GM12878 (cell line): Measurements from ENCODE around the gene ABCA10. TPM values are rescaled to one million over a fixed set of nuclear protein-coding genes. Genes with fewer than 3 reads are reported as not detected.

Experiments used
- ATAC-seq: fragments of 200-7000 bp; cut with Tn5 transposase; 3 replicates; pipeline ENCODE4 v1.9.1; 2020; ENCODE audit warnings: mild to moderate bottlenecking, moderate library complexity
- Bru-seq: library from RNA; stranded (reverse); fragments of 400-500 nt; gene quantifications from one replicate; lab custom pipeline; 2021; lab: Mats Ljungman, UMichigan
- BruChase-seq, 2 experiments: library from RNA; stranded (reverse); fragments of 400-500 nt; gene quantifications; one replicate each; lab custom pipeline; 2021; lab: Mats Ljungman, UMichigan
- BruUV-seq: library from RNA; stranded (reverse); fragments of 400-500 nt; replicated peaks from 2 replicates; lab custom pipeline; 2021; lab: Mats Ljungman, UMichigan
- CTCF ChIA-PET: fragments of 300-600 bp; sonication (Branson Sonifier 250); formaldehyde crosslinking; extraction: SDS; loops from one replicate; lab custom pipeline; 2021; ENCODE audit warnings: inconsistent platforms; lab: Yijun Ruan, JAX
- POLR2A ChIA-PET: fragments of 350-600 bp; formaldehyde crosslinking; extraction: SDS; loops from one replicate; lab custom pipeline; 2021; ENCODE audit warnings: inconsistent platforms; lab: Charles Lee
- RAD21 ChIA-PET: fragments of 300-600 bp; sonication (Branson Sonifier 250); formaldehyde crosslinking; loops from one replicate; lab custom pipeline; 2023; ENCODE audit warnings: antibody characterized with exemption; ENCODE audit not compliant: unreplicated experiment; lab: Charles Lee
- SMC1A ChIA-PET: fragments of 300-600 bp; sonication (Branson Sonifier 250); formaldehyde crosslinking; loops from one replicate; lab custom pipeline; 2023; ENCODE audit not compliant: unreplicated experiment, uncharacterized antibody; lab: Charles Lee
- DNase-seq: peaks from one replicate; pipeline ENCODE4 v3.0.0-alpha.2; 2011; ENCODE audit warnings: low read depth, low spot score
- FAIRE-seq: peaks from 3 replicates; lab custom pipeline; 2011; peaks lifted over from hg19 to GRCh38; lab: Jason Lieb, UNC
- H2AFZ ChIP-seq: 2 replicates; pipeline ENCODE4 v1.6.0; 2011; ENCODE audit warnings: low read depth, low read length, control low read depth; ENCODE audit not compliant: control insufficient read depth
- H3K27ac ChIP-seq: 2 replicates; pipeline ENCODE4 v1.5.1; 2011; ENCODE audit warnings: control low read depth; ENCODE audit not compliant: control insufficient read depth, insufficient read depth
- H3K27me3 ChIP-seq, 2 experiments: replicated peaks in 1 of 2; 2 replicates each; pipeline versions ENCODE4 v1.6.0 to v1.6.1; 2011; ENCODE audit warnings: low read length in 1 of 2; ENCODE audit not compliant: control insufficient read depth in 2 of 2, insufficient read depth in 2 of 2
- H3K36me3 ChIP-seq, 2 experiments: 2 replicates each; pipeline ENCODE4 v1.5.1; 2011; ENCODE audit warnings: low read length in 1 of 2; ENCODE audit not compliant: control insufficient read depth in 2 of 2, insufficient read depth in 2 of 2
- H3K4me1 ChIP-seq: 2 replicates; pipeline ENCODE4 v1.6.1; 2011; ENCODE audit warnings: mild to moderate bottlenecking, low read length, moderate library complexity, mixed read lengths; ENCODE audit not compliant: control insufficient read depth, insufficient read depth
- H3K4me2 ChIP-seq: 2 replicates; pipeline ENCODE4 v1.6.0; 2011; ENCODE audit warnings: control low read depth; ENCODE audit not compliant: control insufficient read depth, insufficient read depth
- H3K4me3 ChIP-seq: fragments of 200-600 bp; sonication (generic); 2 replicates; pipeline ENCODE4 v1.5.1; 2016
- H3K79me2 ChIP-seq: 2 replicates; pipeline ENCODE4 v1.6.0; 2011; ENCODE audit warnings: low read length; ENCODE audit not compliant: control insufficient read depth, insufficient read depth
- H3K9ac ChIP-seq: 2 replicates; pipeline ENCODE4 v1.8.0; 2011; ENCODE audit warnings: low read length, control low read depth, mixed read lengths; ENCODE audit not compliant: control insufficient read depth, insufficient read depth
- H3K9me3 ChIP-seq: replicated peaks from 3 replicates; pipeline ENCODE4 v1.5.1; 2011; ENCODE audit warnings: mild to moderate bottlenecking, low read length; ENCODE audit not compliant: control insufficient read depth, insufficient read depth
- H4K20me1 ChIP-seq: 2 replicates; pipeline ENCODE4 v1.6.0; 2011; ENCODE audit not compliant: control insufficient read depth, insufficient read depth
- ATF7 ChIP-seq: fragments of 450-650 bp; IDR thresholded peaks from 2 replicates; pipeline ENCODE4 v1.6.1; 2016; ENCODE audit warnings: low read depth, mild to moderate bottlenecking
- CBFB ChIP-seq: IDR thresholded peaks from 2 replicates; pipeline ENCODE4 v1.6.1; 2016; ENCODE audit warnings: antibody characterized with exemption, low read depth
- GATAD2B ChIP-seq: fragments of 450-650 bp; conservative IDR thresholded peaks from 2 replicates; pipeline ENCODE4 v1.6.1; 2017; ENCODE audit warnings: low read depth, mild to moderate bottlenecking, moderate library complexity
- HDAC2 ChIP-seq: fragments of 200-600 bp; sonication (generic); IDR thresholded peaks from 2 replicates; pipeline ENCODE4 v1.6.1; 2017
- IKZF1 ChIP-seq: fragments of 450-650 bp; conservative IDR thresholded peaks from 2 replicates; pipeline ENCODE4 v1.6.1; 2017; ENCODE audit warnings: antibody characterized with exemption, mild to moderate bottlenecking
- NKRF ChIP-seq: fragments of 450-650 bp; conservative IDR thresholded peaks from 2 replicates; pipeline ENCODE4 v1.6.1; 2017; ENCODE audit warnings: mild to moderate bottlenecking, moderate library complexity
- ZBTB33 ChIP-seq: fragments of 450-650 bp; IDR thresholded peaks from 2 replicates; pipeline ENCODE4 v1.6.1; 2017; ENCODE audit warnings: mild to moderate bottlenecking
- ZNF622 ChIP-seq: fragments of 450-650 bp; IDR thresholded peaks from 2 replicates; pipeline ENCODE4 v1.6.1; 2017; ENCODE audit warnings: mild to moderate bottlenecking, inconsistent platforms
- WGBS: methylation state at CpG from one replicate; pipeline ENCODE4 v1.1.6; 2016; ENCODE audit warnings: low lambda C conversion rate; ENCODE audit not compliant: insufficient replicate concordance, insufficient coverage; ENCODE audit errors: missing lambda C conversion rate; 5-methylcytosine and 5-hydroxymethylcytosine counted together
- in situ Hi-C: fragments of 300-500 bp; cut with MboI; formaldehyde crosslinking; loops from 9 replicates; pipeline ENCODE4 v1.14.3; 2018; ENCODE audit warnings: mixed read lengths
- intact Hi-C: fragments of 100-400 bp; cut with micrococcal nuclease; formaldehyde crosslinking; loops from one replicate; pipeline ENCODE4 v1.14.2; 2022; ENCODE audit not compliant: unreplicated experiment
- long read RNA-seq, 2 experiments: library from polyadenylated mRNA; unstranded; transcript quantifications; one replicate each; pipeline ENCODE4 v2.0.0, GENCODE V29; 2019 to 2020
- polyA minus RNA-seq, 3 experiments: library from RNA; depleted of rRNA, polyadenylated mRNA; stranded (reverse); fragments of >200 nt; gene quantifications; 2 replicates each; pipeline ENCODE4 v1.2.3, GENCODE V29; 2011
- polyA plus RNA-seq, 11 experiments: library from polyadenylated mRNA; depleted of rRNA in 4 of 11; unstranded in 6 of 11; stranded (reverse) in 5 of 11; fragments of >200 nt; fragmentation: Nextera tagmentation in 4 of 11; fragmentation: Illumina TruSeq in 1 of 11; extraction: Ambion mirVana in 4 of 11; extraction: Trizol in 1 of 11; gene quantifications; 1 replicate in 1 of 11; 2 replicates in 10 of 11; pipeline versions ENCODE4 v1.2.1 to v1.2.3, GENCODE V29; 2011 to 2016; ENCODE audit warnings: inconsistent platforms in 2 of 11, missing spikeins in 2 of 11, low read depth in 1 of 11
- total RNA-seq, 4 experiments: library from RNA; depleted of rRNA in 3 of 4; stranded (reverse); fragments of >200 nt in 3 of 4; fragmentation: Illumina TruSeq in 1 of 4; extraction: Trizol in 1 of 4; gene quantifications; 2 replicates each; pipeline versions ENCODE4 v1.2.1 to v1.2.3, GENCODE V29; 2013 to 2021

ABCA10 gene
- total RNA-seq (2013; cell fraction: nucleolus; rRNA removed), result 23.0 and 23.8 TPM in 2 replicates
- total RNA-seq (2014; rRNA removed), result 0.85 and 2.7 TPM in 2 replicates
- total RNA-seq (2014; rRNA removed; fragmentation: Illumina TruSeq; extraction: Trizol), result 1.4 and 1.6 TPM in 2 replicates
- total RNA-seq (2021), result 0.82 and 1.2 TPM in 2 replicates
- polyA plus RNA-seq (2011; ENCODE audit: low read depth), result 0.68 TPM
- 3.0 and 4.5 TPM in 2 replicates for polyA plus RNA-seq (2011; rRNA removed)
- polyA plus RNA-seq (2011; cell fraction: cytosol; rRNA removed), result 0.57 and 0.63 TPM in 2 replicates
- polyA plus RNA-seq (2011; cell fraction: nucleus; rRNA removed), result 6.4 and 7.8 TPM in 2 replicates
- 1.3 and 2.0 TPM in 2 replicates for polyA plus RNA-seq (2012)
- 1.2 and 1.3 TPM in 2 replicates for polyA plus RNA-seq (2014; fragmentation: Illumina TruSeq; extraction: Trizol)
- polyA plus RNA-seq (2014; fragmentation: Nextera tagmentation; extraction: Ambion mirVana), result under 1 TPM; 0.50 to 0.77 TPM
- 0.98 and 1.2 TPM in 2 replicates for polyA plus RNA-seq (2014; rRNA removed)
- polyA plus RNA-seq (2016; fragmentation: Nextera tagmentation; extraction: Ambion mirVana), result under 1 TPM; 0.33 to 0.66 TPM
- polyA minus RNA-seq (2011; rRNA and poly(A)+ RNA removed), result 2.8 and 3.6 TPM in 2 replicates
- 0.31 TPM in 1 of 2 replicates, not detected in the other for polyA minus RNA-seq (2011; cell fraction: cytosol; rRNA and poly(A)+ RNA removed)
- polyA minus RNA-seq (2011; cell fraction: nucleus; rRNA and poly(A)+ RNA removed), result 5.9 and 7.1 TPM in 2 replicates
- Bru-seq, nascent RNA, result percentile 72 among the genes with signal in this experiment
- percentile 79 among the genes with signal in this experiment for BruChase-seq, experiment 1, labeled RNA remaining after a 6-hour chase
- percentile 88 among the genes with signal in this experiment for BruChase-seq, experiment 2, labeled RNA remaining after a 2-hour chase
- long read RNA-seq, experiment 1, partial matches to known transcripts, result 0 of 1 reads
- long read RNA-seq, experiment 1, other reads (novel, unspliced or antisense), result 1 of 1 reads
- long read RNA-seq, experiment 2, partial matches to known transcripts, result 3 of 8 reads
- long read RNA-seq, experiment 2, other reads (novel, unspliced or antisense), result 5 of 8 reads

GRCh38 chr17:69228576-69228975, at the start of gene ABCA10:
ABCA10 (minus strand) TSS chr17:69228824; CDS start chr17:69225358, 3,466 bp downstream.
- 0 out of 2 replicates have a peak within 1 kb of the TSS, but pooled peaks have one; percentile 17 for H3K4me2 ChIP-seq
- no peak within 1 kb of the TSS for H3K27ac ChIP-seq
- ATAC-seq, result no peak

More at GRCh38 chr17:69228576-69228975, at the start of gene ABCA10:
- intact Hi-C loops (no loop called here), in situ Hi-C loops (no loop called here)
- Histone ChIP-seq H4K20me1 (no peaks in the 10 kb centered on the region), H3K9ac (no peak within 1 kb of the TSS), H3K4me1 (peaks cover 8% of the 10 kb centered on the region), H3K36me3 (no peaks in the 10 kb centered on the region), H3K9me3 (peaks cover 1% of the 10 kb centered on the region; the same call in 2 of the 3 replicates), H3K79me2 (no peaks in the 10 kb centered on the region), H3K27me3 (no peaks in the 10 kb centered on the region), H3K4me3 (no peak within 1 kb of the TSS), H2AFZ (no peak within 1 kb of the TSS)
- FAIRE-seq, result no peak
- CTCF ChIA-PET, result interaction anchor here (2.0 kb wide), 1 partner anchor 452 kb away, joined by 9 read pairs; no protein-coding TSS in a partner anchor
- TF ChIP-seq ZBTB33, result no peak
- TF ChIP-seq CBFB, result no peak
- TF ChIP-seq ZNF622, result no peak
- TF ChIP-seq HDAC2, result no peak
- no peak for TF ChIP-seq GATAD2B
- no peak for TF ChIP-seq ATF7
- no peak for TF ChIP-seq NKRF
- no peak for TF ChIP-seq IKZF1
- no peak for DNase-seq
- no TSS peak for BruUV-seq
- POLR2A ChIA-PET, result interaction anchor here (1.4 kb wide), 1 partner anchor 112 kb away, joined by 3 read pairs; no protein-coding TSS in a partner anchor
- SMC1A ChIA-PET, result interaction anchor here (1.0 to 3.4 kb wide), 2 partner anchors 10 to 449 kb away, joined by 3 to 14 read pairs; no protein-coding TSS in a partner anchor
- RAD21 ChIA-PET, result interaction anchor here (1.6 to 1.9 kb wide), 2 partner anchors 112 to 434 kb away, joined by 5 read pairs; no protein-coding TSS in a partner anchor
- WGBS, result 95% methylated on average over 1 of the region's 1 CpG
